ENCODE measurements around the gene CAMK4.

- TF ChIP-seq EZH2phosphoT487 (IDR thresholded peaks at IDR 0.05) (no peak), CTCF (IDR thresholded peaks at IDR 0.05) (no peak), EZH2 (IDR thresholded peaks at IDR 0.05) (no peak)
These were observed 229.6 kb downstream of the CAMK4 start for GRCh38 chr5:111453747-111454146.
